ENCODE data around the gene PSME4.
"Not testable (repeated sequence)": the region's sequence is repeated elsewhere in the genome, so short reads cannot be mapped to it uniquely, and the experiment has no call there.

PSME4 gene

DNA sequence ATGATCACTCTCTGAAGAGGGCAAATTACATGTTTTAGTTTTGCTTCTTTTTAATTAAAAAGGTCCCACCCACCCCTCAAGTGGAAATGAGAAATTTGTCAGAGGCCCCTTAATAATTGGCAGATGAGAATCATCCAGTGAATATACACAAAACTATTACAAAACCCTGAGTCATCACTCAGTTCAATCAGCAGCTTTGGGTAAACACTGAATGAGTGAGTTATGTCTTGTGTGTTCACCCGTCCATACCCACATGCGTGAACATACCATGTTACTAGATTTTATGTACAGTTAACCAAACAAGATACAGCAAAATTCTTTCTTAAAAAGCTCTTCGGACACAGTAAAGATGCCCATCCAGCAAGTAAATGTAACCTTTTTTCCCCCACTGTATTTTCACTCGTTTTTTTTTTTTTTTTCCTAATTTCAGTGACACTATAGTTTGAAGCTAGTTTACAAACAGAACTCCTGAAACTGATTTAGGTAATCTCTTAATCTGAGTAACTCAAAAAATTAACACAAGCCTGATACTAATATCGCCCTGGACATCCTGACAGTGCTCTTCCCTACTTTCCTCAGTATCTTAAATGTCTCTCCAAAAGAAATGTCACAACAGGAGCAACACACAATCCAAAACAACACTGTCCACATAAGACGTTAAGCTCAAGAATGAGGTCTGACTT, 1.4 kb downstream of the PSME4 start:
- peak overlapping the region; percentile 90 for H3K4me3 ChIP-seq (ENCODE audit: low read depth, low read length)

DNA sequence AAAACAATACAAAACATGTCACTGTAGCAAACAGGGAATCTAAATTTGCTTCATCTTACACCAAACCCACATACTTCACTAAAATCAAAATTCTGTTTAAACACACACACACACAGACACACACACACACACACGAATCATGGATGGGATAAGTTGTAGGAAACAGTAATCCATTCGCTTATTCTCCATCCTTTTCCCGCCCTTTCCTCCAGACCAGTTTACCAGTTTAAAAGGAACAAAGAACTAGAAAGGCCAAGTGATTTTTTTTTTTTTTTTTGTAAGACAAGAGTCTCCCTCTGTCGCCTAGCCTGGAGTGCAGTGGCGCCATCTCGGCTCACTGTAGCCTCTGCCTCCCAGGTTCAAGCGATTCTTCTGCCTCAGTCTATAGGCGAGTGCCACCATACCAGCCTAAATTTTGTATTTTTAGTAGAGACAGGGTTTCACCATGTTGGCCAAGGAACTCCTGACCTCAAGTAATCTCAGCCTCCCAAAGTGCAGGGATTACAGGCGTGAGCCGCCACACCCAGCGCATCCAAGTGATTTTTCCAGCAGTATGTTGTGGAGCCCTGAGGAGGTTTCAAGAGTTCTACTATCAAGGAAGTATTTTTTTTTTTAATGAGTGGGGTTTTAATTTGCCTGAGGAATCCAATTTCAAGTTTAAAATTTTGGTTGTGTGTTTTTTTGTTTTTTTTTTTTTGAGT, 5.7 kb downstream of the PSME4 start:
- H3K4me3 ChIP-seq (ENCODE audit: low read depth, low read length), result no peak overlapping the region

DNA sequence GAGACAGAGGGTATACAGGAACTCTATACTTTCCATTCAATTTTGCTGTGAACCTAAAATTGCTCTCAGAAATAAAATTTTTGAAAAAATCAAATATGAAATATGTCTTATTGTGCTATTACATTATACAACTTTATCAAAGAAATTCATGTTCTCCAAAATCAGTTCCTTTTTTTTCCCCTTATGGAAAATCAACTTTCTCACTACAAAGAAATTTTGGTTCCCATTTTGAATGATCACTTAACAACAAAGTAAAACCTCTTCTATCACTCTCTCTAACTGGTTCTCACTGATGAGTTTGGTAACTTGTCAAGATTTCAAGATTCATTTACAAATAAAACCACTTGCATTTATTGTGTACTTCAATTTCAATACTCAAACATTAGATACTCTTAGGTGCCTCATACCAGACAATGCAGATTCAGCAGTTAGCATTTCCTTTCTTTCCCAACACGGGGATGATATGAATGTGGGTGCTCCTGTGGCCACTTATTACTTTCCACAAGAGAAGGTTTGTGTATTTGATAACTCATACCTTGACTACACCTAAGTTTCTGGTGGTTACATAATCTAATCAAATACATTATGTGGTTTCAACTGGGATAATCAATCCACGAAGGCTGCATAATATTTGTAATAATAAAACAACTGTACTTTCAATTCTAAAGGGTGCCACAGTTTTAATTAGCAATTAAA, 6.4 kb downstream of the PSME4 start:
- H3K4me3 ChIP-seq (ENCODE audit: low read depth, low read length), result no peak overlapping the region

DNA sequence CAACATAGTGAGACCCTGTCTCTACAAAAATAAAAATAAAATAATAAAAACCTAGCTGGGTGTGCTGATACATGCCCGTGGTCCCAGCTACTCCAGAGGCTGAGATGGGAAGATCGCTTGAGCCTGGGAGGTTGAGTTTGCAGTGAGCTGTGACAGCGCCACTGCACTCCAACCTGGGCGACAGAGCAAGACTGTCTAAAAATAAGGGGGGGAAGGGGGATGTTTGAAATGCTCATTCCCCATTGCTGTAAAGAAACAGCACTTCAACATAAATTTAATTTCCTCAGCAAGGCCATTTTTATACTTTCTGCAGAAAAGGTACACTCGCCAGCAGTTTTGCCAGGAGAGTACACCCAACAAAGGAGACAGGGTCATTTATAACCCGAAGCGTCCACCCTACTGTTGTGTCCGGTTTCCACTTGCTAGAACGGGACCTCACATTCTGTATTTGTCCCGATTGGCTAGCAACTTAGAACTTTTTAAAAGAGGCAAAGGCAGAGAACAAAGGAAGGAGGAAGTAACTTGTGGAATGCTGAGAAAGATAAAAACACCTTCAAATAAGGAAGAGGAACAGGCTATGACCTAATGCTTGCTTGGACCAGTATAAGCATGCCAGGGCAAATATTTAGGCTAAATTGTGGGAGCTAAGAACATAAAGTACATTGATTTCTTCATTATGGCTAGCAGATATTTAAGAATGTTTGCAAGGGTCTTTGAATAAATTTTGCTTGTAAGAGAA, 9.1 kb downstream of the PSME4 start:
- not testable (repeated sequence) for H3K4me3 ChIP-seq (ENCODE audit: low read depth, low read length)

DNA sequence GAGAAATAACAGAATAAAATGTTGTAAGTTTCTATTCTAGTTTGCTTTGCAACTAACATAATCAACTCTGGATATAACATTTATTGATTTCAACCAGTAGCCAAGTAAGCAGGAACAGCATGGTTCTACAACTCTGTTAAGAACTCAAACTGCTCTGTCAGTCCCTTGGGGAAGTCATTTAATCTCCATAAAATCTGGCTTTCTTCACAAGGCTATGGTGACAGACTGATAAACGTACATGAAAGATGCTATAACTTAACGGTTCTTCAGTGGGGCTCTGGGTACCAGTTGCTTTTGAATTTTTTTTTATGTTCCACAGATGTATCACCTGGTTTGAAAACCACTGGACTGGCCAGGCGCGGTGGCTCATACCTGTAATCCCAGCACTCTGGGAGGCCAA, 10.3 kb downstream of the PSME4 start:
- H3K4me3 ChIP-seq (ENCODE audit: low read depth, low read length), result no peak overlapping the region

DNA sequence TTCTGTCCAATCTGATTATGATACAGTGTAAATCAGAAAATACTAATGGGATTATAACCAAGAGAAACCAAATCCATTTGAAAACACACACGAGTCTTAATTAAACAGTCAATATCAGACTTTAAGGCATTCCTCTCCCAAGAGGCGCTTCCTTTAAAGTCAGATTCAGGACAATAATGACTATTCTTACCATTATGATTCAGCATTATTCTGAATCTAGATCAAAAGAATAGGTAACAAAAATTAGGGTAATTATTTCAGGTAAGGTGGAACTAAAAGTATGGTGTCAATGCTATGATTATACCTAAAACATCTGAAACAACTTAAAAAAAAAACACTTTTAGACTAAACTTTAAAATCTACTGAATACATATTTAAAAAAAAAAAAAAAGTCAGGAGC, 12.3 kb downstream of the PSME4 start:
- no peak overlapping the region for H3K4me3 ChIP-seq (ENCODE audit: low read depth, low read length)

DNA sequence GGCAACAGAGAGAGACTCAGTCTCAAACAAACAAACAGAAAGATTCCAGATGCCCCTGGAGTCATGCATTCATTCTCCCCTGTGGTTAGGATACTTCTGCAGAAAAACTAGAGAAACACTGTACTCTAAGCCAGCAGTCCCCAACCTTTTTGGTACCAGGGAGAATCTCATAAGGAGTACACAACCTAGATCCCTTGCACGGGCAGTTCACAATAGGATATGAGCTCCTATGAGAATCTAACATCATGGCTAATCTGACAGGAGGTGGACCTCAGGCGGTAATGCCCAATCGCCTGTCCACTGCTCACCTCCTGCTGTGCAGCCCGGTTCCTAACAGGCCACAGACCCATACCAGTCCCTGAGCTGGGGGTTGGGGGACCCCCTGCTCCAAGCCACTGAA, 18.3 kb downstream of the PSME4 start:
- no peak overlapping the region for H3K4me3 ChIP-seq (ENCODE audit: low read depth, low read length)

DNA sequence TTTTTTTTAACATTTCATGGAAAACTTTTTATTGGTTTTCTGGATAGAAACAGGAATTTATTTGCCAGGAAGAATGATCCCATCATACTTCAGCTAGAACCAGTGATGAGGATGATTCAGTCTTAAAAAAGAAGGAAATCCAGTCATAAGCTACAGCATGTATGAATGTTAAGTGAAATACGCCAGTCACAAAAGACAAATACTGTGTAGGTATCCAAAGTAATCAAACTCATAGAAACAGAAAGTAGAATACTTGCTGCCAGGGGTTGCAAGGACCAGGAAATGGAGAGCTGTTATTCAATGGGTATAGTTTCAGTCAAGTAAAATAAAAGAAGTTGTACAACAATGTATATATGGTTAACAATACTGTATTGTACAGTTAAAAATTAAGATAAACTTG, 21.3 kb downstream of the PSME4 start:
- H3K4me3 ChIP-seq (ENCODE audit: low read depth, low read length), result no peak overlapping the region

DNA sequence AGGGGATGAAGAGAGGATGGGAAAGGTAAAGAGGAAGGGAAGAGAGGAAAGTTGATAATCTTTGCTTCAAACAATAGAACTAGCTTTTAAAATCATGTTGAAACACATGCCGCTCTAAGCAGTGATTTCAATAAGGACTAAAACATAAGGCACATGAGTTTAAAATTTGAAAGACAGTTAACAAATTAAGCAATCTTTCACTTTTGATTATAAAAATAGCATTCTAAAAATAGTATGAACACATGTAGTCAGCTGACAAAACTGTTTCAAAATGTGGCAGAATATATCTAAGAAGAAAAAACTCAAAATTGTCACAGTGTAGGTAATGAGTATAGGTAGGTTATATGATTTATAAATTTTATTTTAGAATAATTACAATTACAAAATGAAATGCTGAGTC, 25.3 kb downstream of the PSME4 start:
- H3K4me3 ChIP-seq (ENCODE audit: low read depth, low read length), result no peak overlapping the region

DNA sequence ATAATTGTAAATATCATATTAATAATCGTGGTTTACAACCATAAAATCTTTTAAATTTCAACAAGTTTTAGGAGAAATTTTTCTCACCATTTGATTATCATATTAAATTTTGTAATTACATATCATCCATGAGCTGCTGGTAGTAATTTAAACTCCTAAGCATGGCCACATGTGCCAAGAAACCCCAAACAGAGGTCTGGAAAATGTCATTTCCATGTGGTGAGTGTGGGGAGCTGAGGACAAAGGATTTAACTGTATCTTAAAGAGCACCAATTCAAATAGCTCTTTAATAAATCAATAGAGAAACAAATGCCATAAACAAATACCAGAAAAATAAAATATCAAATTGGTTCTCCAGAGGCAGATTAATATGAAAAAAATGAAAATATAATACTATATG, 26.3 kb downstream of the PSME4 start:
- H3K4me3 ChIP-seq (ENCODE audit: low read depth, low read length), result no peak overlapping the region

DNA sequence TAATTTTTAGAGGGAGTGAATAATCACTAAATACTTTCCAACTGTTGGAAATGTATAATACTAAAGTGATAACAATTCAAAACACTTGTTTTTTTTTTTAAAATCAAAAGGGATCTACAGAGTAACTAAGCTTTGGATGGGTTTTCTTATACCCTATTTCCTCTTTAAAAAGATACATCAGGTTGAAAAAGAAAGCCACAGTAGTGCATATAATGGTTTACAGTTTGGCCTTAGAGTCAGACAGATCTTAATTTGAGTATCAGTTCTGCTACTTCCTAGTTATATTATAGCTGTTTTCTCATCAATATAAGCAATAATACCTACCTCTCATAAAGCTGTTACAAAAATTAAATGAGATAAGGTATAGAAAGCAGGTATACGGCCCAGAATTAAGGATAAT, 28.5 kb downstream of the PSME4 start:
- H3K4me3 ChIP-seq (ENCODE audit: low read depth, low read length), result no peak overlapping the region

DNA sequence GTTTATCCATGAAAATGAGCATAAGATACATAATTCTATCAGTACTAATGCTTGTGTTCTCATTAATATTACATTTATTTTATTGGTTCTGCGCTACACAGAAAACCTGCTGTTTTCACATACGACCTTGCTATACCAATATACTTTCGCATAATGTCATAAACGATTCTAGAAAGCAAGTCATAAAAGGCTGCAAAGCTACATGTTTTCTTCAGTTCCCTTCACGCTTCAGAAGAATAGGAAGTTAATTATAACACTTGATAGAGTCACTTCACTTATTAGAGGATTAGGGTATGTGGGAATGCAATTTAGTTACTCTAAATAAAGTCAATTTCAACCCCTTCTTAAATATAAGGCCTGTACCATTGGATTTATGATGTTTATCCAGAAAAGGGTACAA, 29.0 kb downstream of the PSME4 start:
- H3K4me3 ChIP-seq (ENCODE audit: low read depth, low read length), result no peak overlapping the region

DNA sequence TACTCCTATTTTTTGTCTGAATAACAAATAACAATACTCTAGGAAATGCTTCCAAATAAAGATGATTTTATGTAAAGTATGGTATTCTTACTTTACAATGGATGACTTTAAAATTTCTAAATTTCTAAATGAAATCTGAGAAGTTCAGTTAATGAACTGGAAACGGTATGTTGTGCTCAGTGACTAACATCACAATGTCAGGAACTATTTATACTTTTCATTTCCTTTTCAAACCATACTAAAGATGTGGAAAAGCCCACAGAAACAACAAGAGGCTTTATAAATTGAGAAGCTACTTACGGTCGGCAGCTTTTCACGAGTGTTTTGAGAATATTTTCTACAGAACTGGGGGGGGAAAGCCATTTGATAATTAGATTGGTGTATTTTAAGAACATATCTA, 31.1 kb downstream of the PSME4 start:
- H3K4me3 ChIP-seq (ENCODE audit: low read depth, low read length), result no peak overlapping the region

DNA sequence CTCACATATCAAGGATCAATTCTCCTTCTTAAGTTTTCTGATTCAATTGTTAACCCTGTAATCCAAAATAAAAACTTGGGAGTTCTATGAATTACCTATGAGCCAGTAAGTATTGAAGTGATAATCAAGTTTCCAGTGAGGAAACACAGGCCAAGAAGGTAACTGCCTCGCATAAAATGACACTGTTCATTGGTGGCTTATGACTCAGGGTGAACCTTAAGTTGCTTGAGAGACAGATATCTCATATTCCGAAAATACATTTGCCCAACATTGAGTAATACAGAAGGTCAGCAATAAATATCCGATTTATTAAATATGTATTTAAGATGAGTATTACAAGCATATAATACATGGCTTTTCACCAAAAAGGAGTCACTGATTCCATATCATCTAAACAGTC, 31.9 kb downstream of the PSME4 start:
- H3K4me3 ChIP-seq (ENCODE audit: low read depth, low read length), result no peak overlapping the region

DNA sequence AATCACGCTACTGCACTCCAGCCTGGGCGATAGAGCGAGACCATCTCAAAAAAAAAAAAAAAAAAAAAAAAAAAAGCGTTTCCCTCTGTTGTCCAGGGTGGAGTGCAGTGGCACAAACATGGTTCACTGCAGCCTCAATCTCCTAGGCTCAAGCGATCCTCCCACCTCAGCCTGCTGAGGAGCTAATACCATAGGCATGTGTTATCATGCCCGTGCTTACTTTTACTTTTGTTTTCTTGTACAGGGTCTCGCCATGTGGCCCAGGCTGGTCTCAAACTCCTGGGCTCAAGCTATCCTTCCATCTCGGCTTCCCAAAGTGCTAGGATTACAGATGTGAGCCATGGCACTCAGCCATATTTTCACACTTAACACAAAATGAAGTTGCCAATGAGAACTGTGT, 37.5 kb downstream of the PSME4 start:
- H3K4me3 ChIP-seq (ENCODE audit: low read depth, low read length), result no peak overlapping the region

DNA sequence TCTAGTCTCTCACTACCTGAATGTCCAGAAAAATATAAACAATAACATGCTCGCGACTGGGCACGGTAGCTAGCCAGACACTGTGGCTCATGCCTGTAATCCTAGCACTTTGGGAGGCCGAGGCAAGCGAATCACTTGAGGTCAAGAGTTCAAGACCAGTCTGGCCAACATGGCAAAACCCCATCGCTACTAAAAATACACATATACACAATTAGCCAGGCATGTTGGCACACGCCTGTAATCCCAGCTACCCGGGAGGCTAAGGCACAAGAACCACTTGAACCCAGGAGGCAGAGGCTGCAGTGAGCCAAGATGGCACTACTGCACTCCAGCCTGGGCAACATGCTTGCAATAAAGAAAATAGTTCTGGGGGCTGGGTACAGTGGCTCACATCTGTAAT, 44.5 kb downstream of the PSME4 start:
- not testable (repeated sequence) for H3K4me3 ChIP-seq (ENCODE audit: low read depth, low read length)

DNA sequence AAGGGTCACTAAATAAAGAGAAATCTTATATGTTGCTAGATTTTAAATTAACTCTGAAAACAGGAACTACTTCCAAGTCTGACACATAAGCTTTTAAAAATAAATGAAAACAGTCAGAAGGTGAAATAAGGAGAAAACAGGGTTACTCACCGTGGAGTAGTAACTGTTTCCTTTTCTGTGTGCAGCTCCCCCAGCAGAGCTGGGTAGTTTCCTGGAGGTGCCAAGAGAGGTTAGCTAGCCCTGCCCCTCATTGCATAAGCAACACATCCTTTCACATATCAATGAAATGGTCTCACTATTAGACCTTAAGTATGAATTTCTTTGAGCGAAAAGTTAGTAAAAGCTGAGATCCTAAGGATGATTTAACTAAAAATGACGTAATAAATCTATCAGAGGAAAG, 57.1 kb downstream of the PSME4 start:
- no peak overlapping the region for H3K4me3 ChIP-seq (ENCODE audit: low read depth, low read length)

DNA sequence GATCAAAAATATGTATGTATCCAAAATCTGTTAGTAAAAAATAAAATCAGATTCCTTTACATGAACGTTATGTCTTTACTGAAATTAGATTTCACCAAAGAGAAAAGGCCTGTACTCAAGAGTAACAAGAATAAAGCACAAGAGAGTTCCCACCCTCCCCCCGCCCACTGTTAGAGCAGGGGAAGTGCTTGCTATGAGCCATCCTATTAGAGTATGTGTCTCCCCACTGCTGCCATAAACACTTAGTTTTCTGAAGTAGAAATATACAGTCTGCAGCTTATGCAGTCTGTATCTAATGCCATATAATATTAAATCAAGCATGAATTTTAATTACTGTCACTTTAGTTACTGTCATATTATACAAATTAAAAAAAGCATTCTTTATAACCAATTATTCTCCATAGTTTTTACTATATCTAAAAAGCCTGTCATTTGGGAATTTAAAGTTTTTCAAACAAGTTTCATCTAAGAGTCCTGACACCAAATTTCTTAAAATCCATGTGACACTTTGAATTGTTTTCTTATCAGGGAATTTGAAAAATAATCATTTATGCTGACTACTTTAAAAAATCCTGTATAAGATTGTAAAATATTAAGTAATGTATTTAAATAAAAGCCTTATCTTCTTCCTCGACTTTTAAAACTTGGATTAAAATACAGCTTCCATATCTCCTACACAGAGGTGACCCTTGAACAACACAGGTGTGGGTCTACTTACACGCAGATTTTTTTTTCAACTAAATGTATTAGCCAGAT, 59.2 kb downstream of the PSME4 start:
- H3K4me3 ChIP-seq (ENCODE audit: low read depth, low read length), result no peak overlapping the region

DNA sequence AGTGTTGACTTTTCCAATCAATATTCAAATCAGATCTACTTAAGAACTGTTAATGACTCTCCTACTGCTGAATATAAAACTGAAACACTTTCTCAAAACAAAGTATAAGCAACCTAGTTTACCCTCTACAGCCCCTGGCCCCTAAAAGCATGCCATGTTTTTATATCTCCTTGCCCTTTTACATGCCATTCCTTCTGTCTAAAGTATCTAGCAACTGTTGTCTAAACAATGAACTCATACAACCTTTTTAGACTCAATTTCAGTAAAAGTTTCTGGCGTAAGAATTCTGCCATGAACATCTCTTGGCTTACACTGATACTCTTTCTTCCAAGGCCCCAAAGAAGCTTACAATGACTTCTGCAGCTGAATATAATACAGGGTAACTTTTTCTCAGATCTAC, 63.2 kb downstream of the PSME4 start:
- no peak overlapping the region for H3K4me3 ChIP-seq (ENCODE audit: low read depth, low read length)

DNA sequence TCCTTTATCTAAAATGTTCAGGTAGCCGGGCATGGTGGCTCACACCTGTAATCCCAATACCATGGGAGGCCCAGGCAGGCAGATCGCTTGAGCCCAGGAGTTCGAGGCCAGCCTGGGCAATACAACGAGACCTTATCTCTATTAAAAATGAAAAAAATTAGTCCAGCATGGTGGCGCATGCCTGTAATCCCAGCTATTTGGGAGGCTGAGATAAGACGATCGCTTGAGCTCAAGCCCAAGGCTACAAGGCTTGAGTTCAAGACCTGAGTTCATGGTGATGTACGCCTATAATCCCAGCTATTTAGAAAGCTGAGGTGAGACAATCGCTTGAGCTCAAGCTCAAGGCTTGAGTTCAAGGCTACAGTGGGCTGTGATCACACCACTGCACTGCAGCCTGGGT, 65.4 kb downstream of the PSME4 start:
- H3K4me3 ChIP-seq (ENCODE audit: low read depth, low read length), result no peak overlapping the region

DNA sequence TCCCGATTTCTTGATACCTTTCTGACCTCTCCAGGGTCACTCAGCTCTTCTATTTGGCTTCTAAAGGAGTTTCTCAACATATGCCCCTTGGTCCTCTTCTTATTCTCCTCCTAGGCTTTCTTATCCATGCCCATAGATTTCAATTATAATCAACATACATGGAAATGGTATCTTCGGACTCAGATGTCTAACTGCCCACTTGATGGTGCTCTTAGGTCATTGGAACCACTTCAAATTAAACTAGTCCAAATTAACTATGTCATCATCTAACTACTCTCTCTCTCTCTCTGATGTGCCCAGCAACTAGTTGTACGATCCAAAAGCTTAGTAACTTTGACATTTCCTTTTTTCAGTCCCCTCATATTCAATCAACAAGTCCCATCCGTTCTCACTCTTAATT, 67.8 kb downstream of the PSME4 start:
- no peak overlapping the region for H3K4me3 ChIP-seq (ENCODE audit: low read depth, low read length)
